HEK293 (cell line): ENCODE measurements around the gene CCL27.

ENCODE experiments used
- CTCF ChIA-PET: fragments of 350-600 bp; formaldehyde crosslinking; extraction: SDS; loops from one replicate; lab custom pipeline; 2021; ENCODE audit warnings: antibody characterized with exemption; lab: Yijun Ruan, JAX
- POLR2A ChIA-PET: fragments of 300-600 bp; formaldehyde crosslinking; extraction: SDS; loops from one replicate; lab custom pipeline; 2020; ENCODE audit warnings: antibody characterized with exemption, inconsistent platforms; lab: Yijun Ruan, JAX
- H3K27ac ChIP-seq: fragments of 200-500 bp; sonication (Bioruptor generic); 2 replicates; pipeline ENCODE4 v1.5.1; 2014; ENCODE audit warnings: low read depth, low read length, control low read depth, inconsistent platforms; ENCODE audit errors: extremely low read depth
- H3K36me3 ChIP-seq, 2 experiments: fragments of 200-500 bp in 1 of 2; sonication (Bioruptor generic) in 1 of 2; 1 replicate in 1 of 2; 2 replicates in 1 of 2; pipeline ENCODE4 v1.5.1; 2014 to 2017; ENCODE audit warnings: inconsistent platforms in 2 of 2, low read length in 2 of 2; ENCODE audit not compliant: control insufficient read depth in 2 of 2, insufficient read depth in 1 of 2
- H3K4me1 ChIP-seq: fragments of 200-500 bp; sonication (Bioruptor generic); 2 replicates; pipeline ENCODE4 v1.5.1; 2014; ENCODE audit warnings: mild to moderate bottlenecking, low read length, inconsistent platforms; ENCODE audit not compliant: control insufficient read depth, insufficient read depth
- H3K4me3 ChIP-seq: 2 replicates; pipeline ENCODE4 v1.5.1; 2011; ENCODE audit warnings: low read depth, mild to moderate bottlenecking, control low read depth, low read length, moderate library complexity
- H3K9me3 ChIP-seq: fragments of 200-500 bp; sonication (Bioruptor generic); 2 replicates; pipeline ENCODE4 v1.5.1; 2014; ENCODE audit warnings: low read depth, low read length, inconsistent platforms; ENCODE audit not compliant: control insufficient read depth, insufficient read depth
- GLI2 ChIP-seq: fragments of 450-650 bp; formaldehyde crosslinking; IDR thresholded peaks from 2 replicates; pipeline ENCODE4; 2017; ENCODE audit warnings: missing biosample characterization, missing genetic modification characterization, low read depth, borderline replicate concordance
- MZF1 ChIP-seq: fragments of 450-650 bp; formaldehyde crosslinking; IDR thresholded peaks from 2 replicates; pipeline ENCODE4 v1.5.1; 2017; ENCODE audit warnings: missing biosample characterization, missing genetic modification characterization, borderline replicate concordance
- PRDM4 ChIP-seq: fragments of 450-650 bp; formaldehyde crosslinking; IDR thresholded peaks from 2 replicates; pipeline ENCODE4 v1.5.1; 2017; ENCODE audit warnings: missing biosample characterization, missing genetic modification characterization
- REPIN1 ChIP-seq: fragments of 450-650 bp; formaldehyde crosslinking; IDR thresholded peaks from 2 replicates; pipeline ENCODE4 v1.5.1; 2017; ENCODE audit warnings: missing biosample characterization, missing genetic modification characterization, low read depth
- SCRT1 ChIP-seq: fragments of 450-650 bp; formaldehyde crosslinking; IDR thresholded peaks from 2 replicates; pipeline ENCODE4 v1.5.1; 2016; ENCODE audit warnings: missing biosample characterization, missing genetic modification characterization, borderline replicate concordance
- ZBTB20 ChIP-seq: fragments of 450-650 bp; formaldehyde crosslinking; IDR thresholded peaks from 2 replicates; pipeline ENCODE4 v1.5.1; 2016; ENCODE audit warnings: missing biosample characterization, missing genetic modification characterization
- ZBTB48 ChIP-seq: fragments of 450-650 bp; formaldehyde crosslinking; IDR thresholded peaks from 2 replicates; pipeline ENCODE4 v1.5.1; 2016; ENCODE audit warnings: missing biosample characterization, missing genetic modification characterization
- ZNF132 ChIP-seq: fragments of 450-650 bp; formaldehyde crosslinking; IDR thresholded peaks from 2 replicates; pipeline ENCODE4 v1.5.1; 2017; ENCODE audit warnings: missing biosample characterization, missing genetic modification characterization, borderline replicate concordance
- ZNF138 ChIP-seq: fragments of 450-650 bp; formaldehyde crosslinking; IDR thresholded peaks from 2 replicates; pipeline ENCODE4 v1.5.1; 2016; ENCODE audit warnings: missing biosample characterization, missing genetic modification characterization, borderline replicate concordance
- ZNF169 ChIP-seq: fragments of 450-650 bp; formaldehyde crosslinking; IDR thresholded peaks from 2 replicates; pipeline ENCODE4 v1.5.1; 2016; ENCODE audit warnings: missing biosample characterization, missing genetic modification characterization
- ZNF211 ChIP-seq: fragments of 450-650 bp; formaldehyde crosslinking; IDR thresholded peaks from 2 replicates; pipeline ENCODE4 v1.5.1; 2016; ENCODE audit warnings: low read depth, missing biosample characterization, missing genetic modification characterization
- ZNF335 ChIP-seq: fragments of 450-650 bp; formaldehyde crosslinking; conservative IDR thresholded peaks from 2 replicates; pipeline ENCODE4 v1.5.1; 2016; ENCODE audit warnings: missing biosample characterization, missing genetic modification characterization
- ZNF501 ChIP-seq: fragments of 450-650 bp; formaldehyde crosslinking; IDR thresholded peaks from 2 replicates; pipeline ENCODE4 v1.5.1; 2016; ENCODE audit warnings: missing biosample characterization, missing genetic modification characterization
- ZNF544 ChIP-seq: fragments of 450-650 bp; formaldehyde crosslinking; IDR thresholded peaks from 2 replicates; pipeline ENCODE4 v1.5.0; 2017; ENCODE audit warnings: missing biosample characterization, missing genetic modification characterization
- ZNF76 ChIP-seq: fragments of 450-650 bp; formaldehyde crosslinking; IDR thresholded peaks from 2 replicates; pipeline ENCODE4; 2016; ENCODE audit warnings: low read depth, missing biosample characterization, missing genetic modification characterization, borderline replicate concordance
- ZNF776 ChIP-seq: fragments of 450-650 bp; formaldehyde crosslinking; IDR thresholded peaks from 2 replicates; pipeline ENCODE4 v1.5.0; 2017; ENCODE audit warnings: missing biosample characterization, missing genetic modification characterization, borderline replicate concordance
- ZNF791 ChIP-seq: fragments of 450-650 bp; formaldehyde crosslinking; IDR thresholded peaks from 2 replicates; pipeline ENCODE4 v1.5.1; 2016; ENCODE audit warnings: missing biosample characterization, missing genetic modification characterization
- ZNF837 ChIP-seq: fragments of 450-650 bp; formaldehyde crosslinking; IDR thresholded peaks from 2 replicates; pipeline ENCODE4 v1.5.1; 2016; ENCODE audit warnings: missing biosample characterization, missing genetic modification characterization
- TF ChIP-seq, protein P1 (sequence below): sonication (generic); formaldehyde crosslinking; IDR thresholded peaks from 2 replicates; pipeline ENCODE4 v1.8.1; 2022; ENCODE audit warnings: mild to moderate bottlenecking, moderate library complexity, missing genetic modification reagents
- TF ChIP-seq, protein P2 (sequence below): fragments of 450-650 bp; formaldehyde crosslinking; IDR thresholded peaks from 2 replicates; pipeline ENCODE4 v1.5.1; 2016; ENCODE audit warnings: missing biosample characterization, missing genetic modification characterization

Gene CCL27

DNA sequence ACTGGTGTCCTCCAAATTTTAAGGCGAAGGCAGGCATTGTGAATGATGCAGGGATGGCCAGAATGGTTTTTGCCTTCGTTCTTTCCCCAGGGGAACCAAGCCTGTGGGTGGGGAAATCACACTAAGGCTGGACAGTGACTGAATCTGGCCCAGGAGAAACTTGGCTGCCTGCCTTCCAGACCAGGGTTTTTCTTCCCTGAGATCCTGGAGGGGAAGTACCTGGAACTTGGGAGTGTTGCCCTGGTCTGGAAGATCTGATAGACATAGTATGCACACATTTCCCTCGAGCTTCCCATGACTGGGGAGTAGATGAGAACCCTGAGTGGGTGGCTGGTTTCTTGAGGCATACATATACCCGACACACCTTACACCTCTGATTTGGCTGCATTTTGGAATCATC is 11.1 kb downstream of the CCL27 start:
- POLR2A ChIA-PET = interaction anchor here (0.8 to 2.8 kb wide), 7 partner anchors 9 to 31 kb away, joined by 3 to 21 read pairs (median 5); partner anchors contain the start of genes DCTN3 and SIGMAR1
- H3K4me3 ChIP-seq = no peak overlapping the region
- CTCF ChIA-PET = interaction anchor here (0.6 to 13.3 kb wide), 4 partner anchors 16 to 865 kb away, joined by 3 to 125 read pairs (median 4); partner anchors contain the start of gene SIGMAR1
- no peaks in the 10 kb centered on the region for H3K9me3 ChIP-seq
- peaks cover 6% of the 10 kb centered on the region for H3K4me1 ChIP-seq
- TF ChIP-seq MZF1 (no peak), ZNF501 (no peak)
- peaks cover 0 to 40% of the 10 kb centered on the region in 2 experiments; a peak in 2 of 3 replicates for H3K36me3 ChIP-seq
- no peak overlapping the region for H3K27ac ChIP-seq

DNA sequence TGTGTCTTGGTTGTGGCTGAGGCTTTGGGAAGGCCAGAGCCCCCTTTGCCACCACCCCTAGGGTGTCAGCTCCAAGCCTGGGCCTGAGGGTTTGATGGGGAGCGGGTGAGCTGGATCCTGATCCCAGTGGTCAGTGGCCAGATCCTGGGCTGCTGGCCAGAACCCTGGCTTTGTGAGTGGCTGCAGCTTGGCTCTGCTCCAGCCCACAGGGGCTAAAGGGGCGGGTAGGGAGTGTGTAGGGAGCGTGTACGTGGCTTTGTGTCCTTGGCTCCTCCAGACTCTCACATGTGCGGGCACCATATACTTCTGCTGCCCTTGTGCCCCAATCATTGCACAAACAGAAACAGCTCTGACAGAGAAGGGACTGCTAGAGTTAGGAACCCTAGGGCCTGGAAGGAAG is 11.6 kb downstream of the CCL27 start:
- CTCF ChIA-PET = interaction anchor here (0.6 to 13.3 kb wide), 3 partner anchors 15 to 866 kb away, joined by 3 to 125 read pairs (median 3); partner anchors contain the start of gene SIGMAR1
- H3K4me1 ChIP-seq = peaks cover 6% of the 10 kb centered on the region
- H3K36me3 ChIP-seq = peaks cover 0 to 40% of the 10 kb centered on the region in 2 experiments; a peak in 2 of 3 replicates
- TF ChIP-seq ZNF544 (no peak), ZNF335 (no peak), ZBTB48 (peak; percentile 45; the same call in 1 of the 2 replicates)
- no peak overlapping the region for H3K4me3 ChIP-seq
- H3K27ac ChIP-seq = no peak overlapping the region
- H3K9me3 ChIP-seq = no peaks in the 10 kb centered on the region
- POLR2A ChIA-PET = interaction anchor here (0.8 to 2.4 kb wide), 5 partner anchors 10 to 31 kb away, joined by 3 to 10 read pairs (median 4); partner anchors contain the start of genes DCTN3 and SIGMAR1

- ChIA-PET POLR2A (interaction anchor here (0.5 to 5.7 kb wide), 3 partner anchors 13 to 465 kb away, joined by 3 to 90 read pairs (median 5); partner anchors contain the start of gene SIGMAR1), CTCF (interaction anchor here (1.3 to 13.3 kb wide), 3 partner anchors 13 to 15 kb away, joined by 3 to 125 read pairs (median 5); partner anchors contain the start of gene SIGMAR1)
- H3K9me3 ChIP-seq = no peaks in the 10 kb centered on the region
- no peak overlapping the region for H3K27ac ChIP-seq
- TF ChIP-seq ZBTB20 (no peak), SCRT1 (tag by site-specific recombination) (no peak), ZNF76 (no peak), ZNF169 (tag by site-specific recombination) (no peak), ZNF132 (tag by site-specific recombination) (no peak), ZNF791 (tag by site-specific recombination) (no peak), PRDM4 (tag by site-specific recombination) (no peak), GLI2 (no peak), ZNF211 (tag by site-specific recombination) (no peak), ZNF837 (no peak), ZNF138 (tag by site-specific recombination) (no peak), ZNF776 (no peak), REPIN1 (tag by site-specific recombination) (no peak)
- TF ChIP-seq, protein P1, sequence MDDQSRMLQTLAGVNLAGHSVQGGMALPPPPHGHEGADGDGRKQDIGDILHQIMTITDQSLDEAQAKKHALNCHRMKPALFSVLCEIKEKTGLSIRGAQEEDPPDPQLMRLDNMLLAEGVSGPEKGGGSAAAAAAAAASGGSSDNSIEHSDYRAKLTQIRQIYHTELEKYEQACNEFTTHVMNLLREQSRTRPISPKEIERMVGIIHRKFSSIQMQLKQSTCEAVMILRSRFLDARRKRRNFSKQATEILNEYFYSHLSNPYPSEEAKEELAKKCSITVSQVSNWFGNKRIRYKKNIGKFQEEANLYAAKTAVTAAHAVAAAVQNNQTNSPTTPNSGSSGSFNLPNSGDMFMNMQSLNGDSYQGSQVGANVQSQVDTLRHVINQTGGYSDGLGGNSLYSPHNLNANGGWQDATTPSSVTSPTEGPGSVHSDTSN (CRISPR knock-in tag) = no peak
- TF ChIP-seq, protein P2, sequence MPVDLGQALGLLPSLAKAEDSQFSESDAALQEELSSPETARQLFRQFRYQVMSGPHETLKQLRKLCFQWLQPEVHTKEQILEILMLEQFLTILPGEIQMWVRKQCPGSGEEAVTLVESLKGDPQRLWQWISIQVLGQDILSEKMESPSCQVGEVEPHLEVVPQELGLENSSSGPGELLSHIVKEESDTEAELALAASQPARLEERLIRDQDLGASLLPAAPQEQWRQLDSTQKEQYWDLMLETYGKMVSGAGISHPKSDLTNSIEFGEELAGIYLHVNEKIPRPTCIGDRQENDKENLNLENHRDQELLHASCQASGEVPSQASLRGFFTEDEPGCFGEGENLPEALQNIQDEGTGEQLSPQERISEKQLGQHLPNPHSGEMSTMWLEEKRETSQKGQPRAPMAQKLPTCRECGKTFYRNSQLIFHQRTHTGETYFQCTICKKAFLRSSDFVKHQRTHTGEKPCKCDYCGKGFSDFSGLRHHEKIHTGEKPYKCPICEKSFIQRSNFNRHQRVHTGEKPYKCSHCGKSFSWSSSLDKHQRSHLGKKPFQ (tag by site-specific recombination) = no peak
- H3K4me1 ChIP-seq = peaks cover 6% of the 10 kb centered on the region
- no peak overlapping the region for H3K4me3 ChIP-seq
- peaks cover 0 to 40% of the 10 kb centered on the region in 2 experiments; a peak in 2 of 3 replicates for H3K36me3 ChIP-seq
Observed at GRCh38 chr9:34648673-34649072, 13.8 kb downstream of the CCL27 start.
